Measurements from ENCODE around the gene DMAP1. TPM values are rescaled to one million over a fixed set of nuclear protein-coding genes. Genes with fewer than 3 reads are reported as not detected.

DMAP1 gene
- total RNA-seq, 1 donor from 2014 or later: 49.4 TPM

GRCh38 chr1:44254392-44254910 lies 41.2 kb downstream of the DMAP1 start:
- H3K4me3 ChIP-seq (ENCODE audit: low read depth, low read length): no peak overlapping the region
- TF ChIP-seq, protein P1, sequence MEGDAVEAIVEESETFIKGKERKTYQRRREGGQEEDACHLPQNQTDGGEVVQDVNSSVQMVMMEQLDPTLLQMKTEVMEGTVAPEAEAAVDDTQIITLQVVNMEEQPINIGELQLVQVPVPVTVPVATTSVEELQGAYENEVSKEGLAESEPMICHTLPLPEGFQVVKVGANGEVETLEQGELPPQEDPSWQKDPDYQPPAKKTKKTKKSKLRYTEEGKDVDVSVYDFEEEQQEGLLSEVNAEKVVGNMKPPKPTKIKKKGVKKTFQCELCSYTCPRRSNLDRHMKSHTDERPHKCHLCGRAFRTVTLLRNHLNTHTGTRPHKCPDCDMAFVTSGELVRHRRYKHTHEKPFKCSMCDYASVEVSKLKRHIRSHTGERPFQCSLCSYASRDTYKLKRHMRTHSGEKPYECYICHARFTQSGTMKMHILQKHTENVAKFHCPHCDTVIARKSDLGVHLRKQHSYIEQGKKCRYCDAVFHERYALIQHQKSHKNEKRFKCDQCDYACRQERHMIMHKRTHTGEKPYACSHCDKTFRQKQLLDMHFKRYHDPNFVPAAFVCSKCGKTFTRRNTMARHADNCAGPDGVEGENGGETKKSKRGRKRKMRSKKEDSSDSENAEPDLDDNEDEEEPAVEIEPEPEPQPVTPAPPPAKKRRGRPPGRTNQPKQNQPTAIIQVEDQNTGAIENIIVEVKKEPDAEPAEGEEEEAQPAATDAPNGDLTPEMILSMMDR (conservative IDR thresholded peaks at IDR 0.05; ENCODE audit: low read depth, low read length): no peak
- DNase-seq (ENCODE audit: low read depth): no peak

- H3K4me3 ChIP-seq (ENCODE audit: low read depth, low read length): no peak overlapping the region
- TF ChIP-seq, protein P1 (conservative IDR thresholded peaks at IDR 0.05; ENCODE audit: low read depth, low read length): no peak
- no peak for DNase-seq (ENCODE audit: low read depth)
Measured at GRCh38 chr1:44256762-44257554, 43.7 kb downstream of the DMAP1 start.

GRCh38 chr1:44259090-44259489 lies 45.8 kb downstream of the DMAP1 start:
- no peak overlapping the region for H3K4me3 ChIP-seq (ENCODE audit: low read depth, low read length)
- TF ChIP-seq, protein P1 (conservative IDR thresholded peaks at IDR 0.05; ENCODE audit: low read depth, low read length): no peak
- no peak for DNase-seq (ENCODE audit: low read depth)

- no peak overlapping the region for H3K4me3 ChIP-seq (ENCODE audit: low read depth, low read length)
- DNase-seq (ENCODE audit: low read depth): no peak
- TF ChIP-seq, protein P1 (conservative IDR thresholded peaks at IDR 0.05; ENCODE audit: low read depth, low read length): no peak
Measured at GRCh38 chr1:44260792-44261170, 47.5 kb downstream of the DMAP1 start.

DNA sequence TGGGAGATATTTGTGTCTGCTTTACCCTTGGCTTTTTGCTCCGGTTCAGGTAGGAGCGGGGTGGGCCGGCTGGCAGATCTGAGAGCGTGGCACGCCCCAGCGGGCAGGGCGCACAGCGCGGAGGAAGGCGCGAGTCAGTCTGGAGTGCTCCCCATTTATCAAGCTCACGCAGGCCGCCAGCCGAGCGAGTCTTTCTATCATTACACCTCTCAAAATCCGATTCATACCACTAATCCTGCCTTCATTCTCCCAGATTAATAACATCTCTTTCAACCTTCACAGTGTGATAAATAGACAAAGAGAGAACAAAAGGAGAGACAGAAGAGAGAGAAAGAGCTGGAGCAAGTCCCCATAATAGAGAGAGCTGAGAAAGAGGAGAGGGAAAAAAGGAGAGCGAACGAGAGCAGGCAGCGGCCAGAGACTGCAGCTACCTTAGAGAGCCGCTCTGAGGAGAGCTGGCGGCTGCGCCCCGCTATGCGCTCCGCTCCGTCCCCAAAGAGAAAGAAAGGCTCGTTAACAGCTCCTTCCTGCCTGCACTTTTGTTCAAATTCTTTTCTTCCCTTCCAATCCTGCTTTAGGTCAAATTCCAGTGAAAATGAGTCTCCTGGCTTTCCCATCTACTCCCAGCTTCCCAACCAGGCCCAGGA lies 48.0 kb downstream of the DMAP1 start:
- TF ChIP-seq, protein P1 (conservative IDR thresholded peaks at IDR 0.05; ENCODE audit: low read depth, low read length): no peak
- H3K4me3 ChIP-seq (ENCODE audit: low read depth, low read length): no peak overlapping the region
- DNase-seq (ENCODE audit: low read depth): no peak

- no peak overlapping the region for H3K4me3 ChIP-seq (ENCODE audit: low read depth, low read length)
- no peak for DNase-seq (ENCODE audit: low read depth)
Measured at GRCh38 chr1:44261962-44262361, 48.7 kb downstream of the DMAP1 start.

More at GRCh38 chr1:44261962-44262361, 48.7 kb downstream of the DMAP1 start:
- TF ChIP-seq, protein P1 (conservative IDR thresholded peaks at IDR 0.05; ENCODE audit: low read depth, low read length): no peak
